GM13976 (cell line): ENCODE results near the gene HCRTR1.

ENCODE experiments used
- DNase-seq: peaks from one replicate; pipeline ENCODE4 v3.0.0; 2012; ENCODE audit warnings: low spot score
- in situ Hi-C: fragments of 300-500 bp; cut with MboI; formaldehyde crosslinking; loops from one replicate; pipeline ENCODE4 v1.12.0; 2022; ENCODE audit warnings: low sequenced_read_pairs, mixed read lengths, inconsistent platforms; ENCODE audit not compliant: unreplicated experiment
- TF ChIP-seq, protein P1 (sequence below): IDR thresholded peaks from 2 replicates; pipeline ENCODE4 v1.5.1; 2012; ENCODE audit warnings: borderline replicate concordance, mild to moderate bottlenecking; ENCODE audit not compliant: insufficient read depth; ENCODE audit errors: extremely low read depth, missing control alignments, control extremely low read depth

The HCRTR1 gene

GRCh38 chr1:31640179-31640578, 22.7 kb downstream of the HCRTR1 start:
- in situ Hi-C loops = no loop called here
- TF ChIP-seq, protein P1, sequence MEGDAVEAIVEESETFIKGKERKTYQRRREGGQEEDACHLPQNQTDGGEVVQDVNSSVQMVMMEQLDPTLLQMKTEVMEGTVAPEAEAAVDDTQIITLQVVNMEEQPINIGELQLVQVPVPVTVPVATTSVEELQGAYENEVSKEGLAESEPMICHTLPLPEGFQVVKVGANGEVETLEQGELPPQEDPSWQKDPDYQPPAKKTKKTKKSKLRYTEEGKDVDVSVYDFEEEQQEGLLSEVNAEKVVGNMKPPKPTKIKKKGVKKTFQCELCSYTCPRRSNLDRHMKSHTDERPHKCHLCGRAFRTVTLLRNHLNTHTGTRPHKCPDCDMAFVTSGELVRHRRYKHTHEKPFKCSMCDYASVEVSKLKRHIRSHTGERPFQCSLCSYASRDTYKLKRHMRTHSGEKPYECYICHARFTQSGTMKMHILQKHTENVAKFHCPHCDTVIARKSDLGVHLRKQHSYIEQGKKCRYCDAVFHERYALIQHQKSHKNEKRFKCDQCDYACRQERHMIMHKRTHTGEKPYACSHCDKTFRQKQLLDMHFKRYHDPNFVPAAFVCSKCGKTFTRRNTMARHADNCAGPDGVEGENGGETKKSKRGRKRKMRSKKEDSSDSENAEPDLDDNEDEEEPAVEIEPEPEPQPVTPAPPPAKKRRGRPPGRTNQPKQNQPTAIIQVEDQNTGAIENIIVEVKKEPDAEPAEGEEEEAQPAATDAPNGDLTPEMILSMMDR = no peak
- no peak for DNase-seq

GRCh38 chr1:31640964-31641363, 23.5 kb downstream of the HCRTR1 start:
- in situ Hi-C loops = no loop called here
- DNase-seq = no peak
- TF ChIP-seq, protein P1 = no peak

GRCh38 chr1:31642366-31642765, 24.9 kb downstream of the HCRTR1 start:
- TF ChIP-seq, protein P1 = no peak
- in situ Hi-C loops = no loop called here
- no peak for DNase-seq

DNA sequence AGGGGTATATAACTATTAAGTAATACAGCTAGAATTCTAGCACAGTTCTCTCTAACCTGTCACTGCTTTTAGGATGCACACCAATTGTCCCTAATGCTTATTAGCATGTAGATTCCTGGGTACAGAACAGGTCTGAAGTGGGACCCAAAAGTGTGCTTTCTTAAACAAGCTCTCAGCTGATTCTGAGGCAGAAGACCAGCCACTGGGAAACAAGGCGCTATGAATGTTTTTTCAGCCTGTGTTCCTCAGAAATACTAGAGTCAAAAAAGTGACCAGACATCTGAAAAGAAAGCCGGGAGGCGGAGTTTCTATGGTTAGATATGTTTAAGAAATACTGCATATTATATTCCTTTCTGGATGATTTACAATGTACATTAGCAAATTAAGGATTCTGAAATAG, 25.4 kb downstream of the HCRTR1 start:
- DNase-seq = no peak
- TF ChIP-seq, protein P1 = no peak
- in situ Hi-C loops = no loop called here

GRCh38 chr1:31643976-31644559, 26.6 kb downstream of the HCRTR1 start:
- peak; percentile 7 for DNase-seq
- in situ Hi-C loops = no loop called here
- TF ChIP-seq, protein P1 = no peak

GRCh38 chr1:31644560-31645273, 27.2 kb downstream of the HCRTR1 start, which contains the start of gene PEF1:
Gene PEF1, minus strand, starts transcription at chr1:31644876. Its CDS starts 12 bp downstream, at chr1:31644864.
- in situ Hi-C loops = no loop called here
- DNase-seq = peak; percentile 100
- TF ChIP-seq, protein P1 = no peak
